T-helper 2 cell (primary cell): ENCODE measurements around the gene FZD8.
"Not testable (repeated sequence)": the region's sequence is repeated elsewhere in the genome, so short reads cannot be mapped to it uniquely, and the experiment has no call there.

Source experiments
- DNase-seq, 5 experiments: peaks; one replicate each; pipeline versions ENCODE4 v3.0.0 to v3.0.0-alpha.2; 2012 to 2022
- total RNA-seq, 2 donors: gene quantifications; one replicate each; lab custom pipeline; 2026; lab: John Stamatoyannopoulos, UW

FZD8 gene, protein sequence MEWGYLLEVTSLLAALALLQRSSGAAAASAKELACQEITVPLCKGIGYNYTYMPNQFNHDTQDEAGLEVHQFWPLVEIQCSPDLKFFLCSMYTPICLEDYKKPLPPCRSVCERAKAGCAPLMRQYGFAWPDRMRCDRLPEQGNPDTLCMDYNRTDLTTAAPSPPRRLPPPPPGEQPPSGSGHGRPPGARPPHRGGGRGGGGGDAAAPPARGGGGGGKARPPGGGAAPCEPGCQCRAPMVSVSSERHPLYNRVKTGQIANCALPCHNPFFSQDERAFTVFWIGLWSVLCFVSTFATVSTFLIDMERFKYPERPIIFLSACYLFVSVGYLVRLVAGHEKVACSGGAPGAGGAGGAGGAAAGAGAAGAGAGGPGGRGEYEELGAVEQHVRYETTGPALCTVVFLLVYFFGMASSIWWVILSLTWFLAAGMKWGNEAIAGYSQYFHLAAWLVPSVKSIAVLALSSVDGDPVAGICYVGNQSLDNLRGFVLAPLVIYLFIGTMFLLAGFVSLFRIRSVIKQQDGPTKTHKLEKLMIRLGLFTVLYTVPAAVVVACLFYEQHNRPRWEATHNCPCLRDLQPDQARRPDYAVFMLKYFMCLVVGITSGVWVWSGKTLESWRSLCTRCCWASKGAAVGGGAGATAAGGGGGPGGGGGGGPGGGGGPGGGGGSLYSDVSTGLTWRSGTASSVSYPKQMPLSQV
- 3.4 to 3.5 reads per million in 2 donors for total RNA-seq

DNA sequence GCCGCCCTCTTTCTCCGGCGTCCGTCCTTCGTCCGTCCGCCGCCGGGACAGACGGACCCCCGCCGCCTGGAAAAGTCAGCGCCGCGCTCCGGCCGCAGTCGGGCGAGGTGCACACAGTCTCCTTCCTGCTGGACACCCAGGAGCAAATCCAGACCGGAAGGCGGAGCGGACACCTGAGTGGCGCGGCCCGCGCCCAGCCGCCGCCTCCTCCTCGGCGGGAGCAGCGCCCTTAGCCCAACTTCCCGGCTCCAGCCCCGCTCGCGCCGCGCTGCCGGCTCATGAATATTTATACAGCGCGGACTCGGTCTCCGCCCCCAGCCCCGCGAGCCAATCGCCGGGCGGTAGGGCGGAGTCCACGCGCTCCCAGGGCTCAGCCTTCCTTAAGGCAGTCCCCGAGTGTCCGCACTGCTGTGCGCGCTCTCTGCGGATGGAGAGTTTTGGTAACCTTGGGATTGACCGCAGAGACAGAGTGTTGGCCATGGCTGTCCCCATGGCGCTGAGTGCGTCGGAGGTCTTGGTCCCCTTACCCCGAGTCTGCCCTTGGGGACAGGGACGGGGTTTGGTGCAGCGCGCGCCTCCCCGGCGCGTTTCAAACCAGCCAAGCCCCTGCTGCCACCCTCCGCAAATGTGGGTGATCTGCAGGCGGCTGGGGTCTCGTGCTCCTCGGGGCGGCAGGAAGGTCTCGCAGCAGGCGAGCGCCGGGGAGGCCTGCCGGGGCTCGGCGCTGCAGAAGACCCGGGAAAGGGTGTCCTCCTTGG is at the start of gene FZD8:
Gene FZD8 (minus strand): TSS at position 262 of the 758 bp plus-strand sequence. CDS start 867 bp downstream, outside the sequence.
- DNase-seq, result peak; percentile 28 to 73 (median 52)

DNA sequence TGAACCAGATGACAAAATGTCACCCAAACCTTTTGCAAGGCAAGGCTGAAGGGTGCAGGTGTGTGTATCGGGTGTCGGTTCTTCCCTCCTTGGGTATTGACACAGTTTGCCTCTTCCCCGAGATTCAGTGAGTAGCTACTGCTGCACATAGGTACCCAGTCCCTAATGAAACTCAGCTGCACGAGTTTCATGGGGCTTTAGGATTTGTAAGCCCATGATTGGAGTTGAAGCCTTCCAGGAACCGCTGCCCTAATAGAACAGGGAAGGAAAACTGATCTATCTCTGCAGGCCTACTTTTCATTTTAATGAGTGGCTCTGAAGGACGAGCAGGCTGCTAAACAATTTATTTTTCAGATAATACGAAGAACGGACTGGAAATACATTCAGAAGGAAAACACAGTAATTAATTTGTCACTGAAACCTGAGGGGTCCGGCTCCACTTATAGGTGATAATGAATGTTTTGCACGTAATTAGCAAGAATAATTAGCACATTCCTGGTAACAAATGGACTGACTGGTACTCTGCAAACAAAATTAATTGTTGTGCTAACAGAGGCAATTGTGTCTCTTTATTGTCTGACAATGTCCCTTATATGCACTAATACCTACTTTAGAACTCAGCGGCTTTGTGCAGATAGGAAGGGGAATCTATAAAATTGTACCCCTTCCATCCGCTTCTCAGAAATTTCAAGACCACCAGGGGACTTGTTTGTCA is 49.6 kb upstream of the FZD8 start:
- no peak for DNase-seq

DNA sequence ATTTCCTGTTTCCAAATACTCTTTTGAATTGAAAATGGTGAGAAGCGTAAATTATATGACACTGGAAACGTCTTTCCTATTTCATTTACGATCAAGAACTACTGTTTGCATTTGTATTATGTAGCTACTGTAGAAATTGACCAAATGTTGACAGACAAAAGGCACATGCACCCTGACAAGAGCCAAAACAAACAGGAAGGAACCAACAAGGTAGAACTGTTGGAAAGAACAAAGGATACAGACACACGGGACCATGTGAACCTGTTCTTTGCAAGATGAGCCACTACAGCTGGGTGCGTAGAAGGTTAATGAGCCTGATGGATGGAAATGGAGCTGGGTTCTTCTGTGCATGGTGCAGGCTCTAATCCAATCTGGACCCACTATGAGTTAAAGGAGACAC is 48.4 kb upstream of the FZD8 start:
- DNase-seq, result no peak

DNA sequence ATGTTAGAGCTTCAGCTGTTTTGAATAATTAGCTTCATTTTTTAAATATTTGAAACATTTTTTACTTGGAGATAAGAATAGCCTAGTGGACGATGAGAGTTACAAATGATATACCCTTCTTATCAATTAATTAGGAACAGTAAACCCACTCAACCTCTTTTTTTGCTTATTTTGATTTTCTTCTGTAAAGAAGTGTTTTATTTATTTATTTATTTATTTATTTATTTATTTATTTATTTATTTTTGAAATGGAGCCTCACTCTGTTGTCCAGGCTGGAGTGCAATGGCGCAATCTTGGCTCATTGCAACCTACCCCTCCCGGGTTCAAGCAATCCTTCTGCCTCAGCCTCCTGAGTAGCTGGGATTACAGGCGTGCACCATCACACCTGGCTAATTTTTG is 43.8 kb upstream of the FZD8 start:
- not testable (repeated sequence) for DNase-seq

DNA sequence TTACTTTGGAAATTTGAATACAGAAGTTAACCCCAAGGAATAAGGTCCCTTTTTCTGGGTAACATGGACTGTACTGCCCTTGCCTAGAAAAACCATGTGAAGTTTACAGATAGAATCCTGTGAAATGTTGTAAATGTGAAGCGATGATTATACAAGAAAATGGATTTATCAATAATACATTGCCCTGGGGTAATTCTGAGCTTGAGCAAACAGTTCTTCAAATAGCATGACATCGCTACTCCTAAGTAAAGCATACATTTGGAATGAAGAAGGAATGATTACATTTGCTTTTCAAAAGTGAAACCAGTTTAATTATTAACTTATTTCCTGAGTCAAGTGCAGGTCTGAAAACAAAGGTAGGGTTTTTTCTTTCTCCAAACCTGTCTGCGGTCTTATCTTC is 43.3 kb upstream of the FZD8 start:
- no peak for DNase-seq

DNA sequence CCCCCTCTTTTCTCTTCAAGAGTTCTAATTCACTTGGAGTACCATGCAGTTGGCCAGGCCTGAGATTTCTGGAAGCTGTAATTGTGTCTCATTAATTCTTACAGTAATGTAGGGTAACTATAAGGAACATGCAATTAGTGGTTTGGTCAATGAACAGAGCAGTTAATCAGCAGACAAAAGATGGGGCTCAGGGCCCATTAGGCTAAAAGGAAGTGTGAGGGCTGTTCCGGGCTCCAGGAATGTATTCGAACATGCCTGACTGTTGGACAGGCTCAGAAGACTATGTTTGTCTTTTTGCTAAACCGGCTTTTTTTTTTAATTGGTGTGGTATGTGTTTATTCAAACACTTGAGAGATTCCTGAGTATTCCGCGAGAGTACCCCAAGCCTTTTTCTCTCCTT is 42.5 kb upstream of the FZD8 start:
- no peak for DNase-seq

DNA sequence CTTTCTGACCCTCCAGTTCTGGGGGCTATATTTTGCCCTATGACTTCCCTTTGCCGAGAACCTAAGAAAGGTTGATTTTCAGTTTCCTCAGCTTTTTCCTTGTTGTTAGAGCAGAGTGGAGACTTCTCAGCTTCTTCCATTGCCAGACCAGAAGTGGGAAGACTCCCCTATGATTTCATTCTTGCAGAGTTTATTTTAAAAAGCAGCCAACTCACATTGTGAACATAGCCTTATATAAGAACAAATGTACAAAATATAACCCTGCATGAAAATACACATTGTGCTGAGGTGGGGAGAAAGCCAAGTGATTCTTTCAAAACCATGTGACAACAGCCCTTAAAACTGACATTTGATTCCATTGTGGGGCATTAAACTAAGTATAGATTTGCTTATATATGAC is 33.8 kb upstream of the FZD8 start:
- DNase-seq, result no peak

DNA sequence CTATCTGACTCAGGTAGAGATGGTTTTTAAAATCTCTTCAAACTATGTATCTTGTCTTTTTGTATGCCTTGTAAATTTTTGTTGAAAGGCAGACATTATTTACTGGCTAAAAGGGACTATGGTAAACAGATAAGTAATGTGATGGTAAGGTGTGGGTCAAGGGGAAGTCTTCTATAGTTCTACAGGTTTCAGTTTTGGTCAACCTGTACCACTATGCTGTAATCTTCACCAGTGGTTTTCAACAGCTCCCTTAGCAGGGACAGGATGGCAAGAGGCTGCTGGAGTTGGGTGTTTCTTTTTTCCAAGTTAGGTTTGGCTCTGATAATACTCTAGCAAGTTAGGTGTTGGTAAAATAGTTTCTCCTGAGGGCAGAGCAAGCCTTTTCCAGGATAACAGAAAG is 32.7 kb upstream of the FZD8 start:
- DNase-seq, result no peak

DNA sequence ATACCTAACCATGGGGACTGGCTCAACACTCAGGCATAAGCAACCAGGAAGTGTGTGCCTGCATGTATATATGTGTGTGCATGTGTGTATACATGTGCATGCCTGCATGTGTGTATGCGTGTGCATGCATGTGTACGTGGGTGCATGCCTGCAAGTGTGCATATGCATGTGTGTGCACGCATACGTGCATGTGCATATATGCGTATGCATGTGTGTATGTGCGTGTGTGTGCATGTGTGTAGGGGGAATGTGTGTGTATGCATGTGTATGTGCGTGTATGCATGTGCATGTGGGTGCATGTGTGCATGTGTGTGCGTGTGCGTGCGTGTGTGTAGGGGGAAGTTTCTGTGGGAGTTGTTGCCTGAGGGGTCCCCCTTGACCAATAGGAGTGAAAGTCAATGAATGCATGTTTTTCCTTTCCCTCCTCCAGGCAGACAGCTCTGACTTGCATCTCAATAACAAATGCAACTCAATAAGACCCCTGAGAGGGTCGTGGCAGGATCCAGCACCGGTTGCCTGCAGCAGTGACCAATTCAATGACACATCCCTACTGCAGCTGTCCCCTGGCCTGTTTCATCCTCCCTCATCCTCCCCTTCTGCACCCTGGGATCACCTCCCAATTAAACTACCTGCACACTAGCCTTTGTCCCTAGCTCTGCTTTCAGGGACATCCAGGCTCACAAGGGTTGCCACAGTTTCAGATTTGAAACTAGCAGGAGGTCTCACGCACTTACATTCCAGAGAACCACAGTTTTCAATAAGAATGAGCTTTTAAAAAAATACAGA is 27.0 kb upstream of the FZD8 start:
- no peak for DNase-seq

DNA sequence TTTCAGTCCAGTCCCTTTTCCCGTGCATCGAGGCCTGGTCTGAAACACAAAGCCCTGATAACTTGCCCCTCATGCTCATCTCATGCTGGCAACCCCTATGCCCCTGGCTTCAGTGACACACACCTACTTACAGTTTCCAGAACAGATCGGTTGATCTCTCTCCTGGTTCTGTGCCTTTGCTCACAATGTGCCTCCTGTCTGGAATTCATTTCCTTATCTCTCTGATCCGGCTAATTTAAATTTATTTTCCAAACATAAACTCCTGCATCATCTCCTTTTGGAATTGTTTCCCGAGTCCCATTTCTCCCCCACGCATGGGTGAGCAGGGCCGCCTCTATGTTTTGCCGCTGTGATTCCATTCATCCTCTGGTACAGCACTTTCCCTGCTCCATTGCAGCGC is 25.9 kb upstream of the FZD8 start:
- DNase-seq, result no peak

DNA sequence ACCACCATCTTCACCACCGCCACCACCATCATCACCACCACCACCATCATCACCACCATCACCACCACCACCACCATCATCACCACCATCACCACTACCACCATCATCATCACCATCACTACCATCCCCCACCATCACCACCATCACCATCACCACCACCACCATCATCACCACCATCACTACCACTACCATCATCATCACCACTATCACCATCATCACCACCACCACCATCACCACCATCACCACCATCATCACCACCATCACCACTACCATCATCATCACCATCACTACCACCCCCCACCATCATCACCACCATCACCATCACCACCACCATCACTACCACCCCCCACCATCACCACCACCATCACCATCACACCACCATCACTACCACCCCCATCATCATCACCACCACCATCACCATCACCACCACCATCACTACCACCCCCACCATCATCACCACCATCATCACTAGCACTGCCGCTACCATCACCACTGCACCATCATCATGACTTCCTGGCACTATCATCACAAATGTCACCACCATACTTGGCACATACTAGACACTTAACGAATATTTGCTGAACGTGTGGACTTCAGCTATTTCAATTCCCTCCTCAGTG is 25.3 kb upstream of the FZD8 start:
- no peak for DNase-seq

DNA sequence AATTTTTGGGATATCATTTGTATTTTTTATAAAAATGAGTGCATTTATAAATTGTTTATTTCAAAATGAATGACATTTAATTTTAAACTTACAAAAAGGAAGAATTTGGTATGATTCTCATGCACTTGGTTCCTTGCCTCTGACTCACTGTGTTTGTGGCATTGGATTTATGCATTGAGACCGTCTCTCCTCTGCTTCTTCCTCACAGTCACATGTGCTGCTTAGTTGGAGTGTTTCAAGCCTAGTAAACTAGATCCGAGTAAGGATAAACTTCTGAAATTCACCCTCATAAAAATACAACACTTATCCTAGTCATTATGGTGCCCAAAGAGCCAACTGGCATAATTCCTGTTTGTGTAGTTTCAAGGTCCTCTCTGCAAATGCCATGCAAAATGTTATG is 19.1 kb upstream of the FZD8 start:
- DNase-seq, result no peak

DNA sequence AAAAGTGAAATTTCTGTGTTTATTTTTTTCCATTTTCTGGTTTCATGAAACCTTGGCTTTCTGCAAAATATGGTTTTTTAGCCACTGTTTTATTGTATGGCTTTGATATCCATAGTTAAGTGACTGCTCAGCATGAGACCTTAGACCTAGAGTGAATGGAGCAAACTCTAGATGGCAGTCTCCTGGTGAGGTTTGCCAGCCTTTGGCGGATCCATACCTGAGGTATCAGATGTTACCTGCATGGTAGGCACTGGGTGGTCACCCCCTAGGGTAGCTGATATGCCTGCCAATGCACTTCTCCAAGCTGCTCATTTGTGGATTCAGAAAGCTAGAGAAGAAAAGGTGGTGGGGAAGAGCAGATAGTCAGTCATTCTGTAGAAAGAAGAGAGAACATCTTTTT is 17.4 kb upstream of the FZD8 start:
- DNase-seq, result no peak

DNA sequence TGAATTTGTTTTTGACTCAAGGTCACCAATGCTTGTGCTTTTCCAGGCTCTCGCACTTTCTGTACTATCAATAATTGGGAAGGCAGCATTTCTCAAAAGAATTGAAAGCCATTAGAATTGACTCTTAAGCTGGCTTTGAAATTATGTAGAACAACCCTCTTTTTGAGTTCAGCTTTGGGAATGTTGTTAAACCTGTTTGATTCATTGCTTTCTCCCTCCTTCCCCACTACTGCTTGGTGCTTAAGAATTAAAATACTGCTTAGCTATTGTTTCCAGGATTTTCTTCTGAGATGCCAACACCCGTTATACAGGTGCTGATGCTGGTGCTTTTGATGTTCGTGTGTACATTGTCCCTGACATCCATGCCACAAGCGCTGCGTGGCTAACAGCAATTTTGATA is 15.5 kb upstream of the FZD8 start:
- DNase-seq, result no peak

DNA sequence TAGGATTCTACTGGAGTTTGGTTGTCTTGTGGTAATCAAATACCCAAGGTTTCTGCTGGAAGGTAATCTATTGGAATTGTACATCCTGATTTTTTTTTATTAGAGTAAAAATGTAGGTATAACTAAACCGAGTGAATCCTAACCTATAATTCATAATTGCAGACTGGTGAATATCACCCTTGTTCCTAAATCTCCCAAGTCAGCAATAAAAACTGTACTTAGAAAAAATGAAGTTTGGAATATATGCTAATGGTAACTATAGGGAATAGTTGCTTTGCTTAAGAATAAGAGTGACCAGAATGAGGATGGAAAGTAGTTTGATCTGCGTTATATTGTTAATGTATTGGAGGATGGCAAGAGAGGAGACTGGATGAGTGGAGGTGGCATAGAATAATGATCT is 10.7 kb upstream of the FZD8 start:
- DNase-seq, result no peak

DNA sequence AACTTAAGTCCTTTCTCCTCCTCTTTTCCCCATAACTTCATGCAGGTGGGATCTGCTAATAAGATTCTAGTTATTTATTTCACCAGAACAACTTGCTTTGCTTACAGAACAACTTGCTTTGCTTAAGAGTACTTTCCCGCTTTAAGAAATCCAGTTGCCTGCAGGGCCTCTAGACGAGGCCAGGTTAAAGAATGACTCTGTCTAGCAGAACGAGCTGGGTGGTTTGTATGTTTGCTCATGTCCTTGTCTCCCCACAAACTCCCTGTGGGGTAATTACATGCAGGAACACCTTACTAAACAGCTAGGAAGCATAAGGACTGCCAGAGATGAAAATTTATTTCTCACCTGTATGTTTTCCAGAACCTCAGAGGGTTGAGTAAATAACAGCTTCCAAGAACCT is 8.8 kb upstream of the FZD8 start:
- DNase-seq, result no peak

DNA sequence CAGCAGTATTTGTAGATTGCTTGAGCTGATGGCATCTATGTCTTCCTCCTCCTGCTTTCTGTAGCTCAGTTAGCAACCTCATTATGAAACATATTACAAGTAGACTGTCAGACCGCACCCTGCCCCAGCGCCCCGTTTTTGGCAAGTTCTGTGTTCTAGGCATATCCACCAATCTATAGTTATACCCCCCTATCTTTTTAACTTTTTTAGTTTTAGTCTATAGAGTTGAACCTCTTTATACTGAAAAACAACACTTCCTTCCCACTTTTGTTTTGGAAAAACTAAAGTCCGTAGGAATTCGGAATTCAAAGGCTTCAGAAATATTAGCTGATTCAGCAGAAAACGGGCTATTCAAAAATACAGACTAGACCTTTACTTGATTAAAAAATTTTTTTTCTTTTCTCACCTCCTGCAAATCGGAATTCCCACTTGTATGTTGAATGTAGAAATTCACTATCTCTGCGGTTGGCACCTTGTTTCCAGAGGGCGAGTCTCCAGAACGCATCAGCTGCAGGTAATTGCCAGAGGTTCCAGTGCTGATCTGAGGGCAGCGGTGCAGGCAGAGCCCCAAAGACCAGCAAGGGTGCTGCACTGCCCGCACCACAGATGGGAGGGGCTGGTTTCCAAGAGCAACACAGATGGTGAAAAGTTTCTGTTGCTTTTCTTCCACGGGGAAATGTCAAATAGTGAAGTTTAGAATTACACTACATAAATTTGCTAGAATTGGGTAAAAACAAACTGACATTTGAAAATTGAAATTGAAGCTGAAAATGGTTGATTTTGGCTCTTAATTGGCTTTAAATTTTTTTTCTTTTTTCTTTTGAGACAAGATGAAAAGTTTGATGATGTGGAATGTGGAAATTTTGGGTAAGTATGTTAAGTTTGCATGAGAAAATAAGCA is 2.2 kb upstream of the FZD8 start:
- DNase-seq, result peak in 1 of 5 experiments; percentile 18

DNA sequence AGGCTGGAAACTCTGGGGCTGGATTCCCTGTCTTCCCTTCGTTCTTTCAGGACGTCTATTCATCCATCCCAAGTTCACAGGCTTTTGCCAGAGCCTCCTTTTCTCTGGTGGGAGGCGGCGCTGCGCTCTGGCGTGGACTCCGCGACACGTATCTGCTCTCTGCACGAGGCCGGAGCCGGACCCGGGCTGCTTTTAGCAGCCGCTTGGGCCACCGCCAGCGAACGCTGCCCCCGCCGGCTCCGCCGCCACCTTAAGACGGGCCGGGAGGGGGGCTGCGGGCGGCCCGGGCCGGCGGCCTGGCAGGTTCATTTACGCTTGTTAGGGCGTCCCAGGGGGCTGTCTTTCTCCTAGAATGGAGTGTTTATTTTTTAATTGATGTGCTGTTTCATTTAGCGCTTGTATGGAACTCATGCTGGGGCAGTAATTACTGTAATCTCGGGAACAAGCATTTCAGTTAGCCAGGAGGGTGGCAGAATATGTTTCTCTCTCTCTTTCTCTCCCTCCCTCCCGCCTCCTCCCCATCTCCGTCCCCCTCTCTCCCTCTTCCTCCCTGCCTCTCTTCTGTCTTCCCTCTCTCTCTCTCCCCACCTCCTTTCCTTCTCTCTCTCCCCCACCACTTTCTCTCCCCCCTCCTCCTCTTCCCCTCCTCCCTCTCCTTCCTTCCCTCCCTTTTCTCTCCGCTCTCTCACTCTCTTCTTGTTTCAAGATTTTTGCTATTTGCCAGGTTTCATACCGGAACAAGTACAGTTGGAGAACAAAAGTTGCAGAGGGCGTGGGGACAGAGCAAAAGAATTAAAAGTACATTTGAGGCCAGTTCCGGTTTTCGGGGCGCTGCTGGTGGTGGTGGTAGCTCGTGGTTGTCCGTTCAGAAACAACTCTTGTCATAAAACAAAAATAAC is 1.3 kb upstream of the FZD8 start:
- no peak for DNase-seq

DNA sequence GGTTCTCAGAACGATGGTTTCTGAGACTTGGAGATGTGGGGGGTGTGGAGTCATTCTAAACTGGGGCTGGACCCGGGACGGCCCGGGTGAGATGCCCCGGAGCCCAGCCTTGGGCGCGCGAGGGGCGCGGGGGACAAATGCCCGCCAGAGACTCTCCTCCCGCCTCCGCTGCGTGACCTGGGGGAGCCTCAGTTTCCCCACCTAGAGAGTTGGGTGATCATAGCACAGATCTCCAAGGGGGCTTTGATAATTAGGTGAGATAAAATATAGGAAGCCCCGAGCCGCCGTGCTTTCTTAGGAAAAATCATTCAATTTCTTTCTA is 658 bp upstream of the FZD8 start:
- no peak for DNase-seq

DNA sequence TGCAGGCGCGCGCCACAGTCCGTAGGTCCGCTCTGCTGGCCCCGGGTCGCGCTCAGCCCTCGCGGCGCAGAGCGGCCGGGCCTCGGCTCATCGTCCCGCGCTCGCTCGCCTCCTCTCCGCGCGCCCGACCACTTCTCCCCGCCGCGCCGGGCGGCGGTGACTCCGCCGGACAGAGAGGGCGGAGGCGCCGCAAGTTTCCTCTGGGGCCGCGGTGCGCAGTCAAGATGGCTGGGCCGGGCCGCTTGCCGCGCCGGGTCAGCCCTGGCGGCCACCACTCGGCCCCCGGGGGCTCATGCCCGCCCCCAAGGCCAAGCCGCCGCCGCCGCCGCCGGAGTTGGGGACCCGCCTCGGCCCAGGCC is 441 bp downstream of the FZD8 start:
- no peak for DNase-seq
